H1 (cell line): Measurements from ENCODE around the gene TEX11. TPM values are rescaled to one million over a fixed set of nuclear protein-coding genes. Genes with fewer than 3 reads are reported as not detected.

ENCODE experiments used
- CTCF ChIA-PET: fragments of 300-600 bp; sonication (Branson Sonifier 250); formaldehyde crosslinking; loops from one replicate; lab custom pipeline; 2021; ENCODE audit not compliant: partially characterized antibody; lab: Charles Lee
- POLR2A ChIA-PET: fragments of 300-600 bp; sonication (Branson Sonifier 250); formaldehyde crosslinking; loops from one replicate; lab custom pipeline; 2021; ENCODE audit warnings: inconsistent platforms; ENCODE audit not compliant: partially characterized antibody; lab: Charles Lee
- DNase-seq, 2 experiments: peaks; one replicate each; pipeline versions ENCODE4 v3.0.0 to v3.0.0-alpha.2; 2010 to 2022; ENCODE audit warnings: low spot score in 2 of 2, low read depth in 1 of 2, mixed read lengths in 1 of 2
- FAIRE-seq: peaks from 2 replicates; lab custom pipeline; 2011; peaks lifted over from hg19 to GRCh38; lab: Jason Lieb, UNC
- H2AFZ ChIP-seq: 2 replicates; pipeline ENCODE4 v1.8.1; 2012; ENCODE audit warnings: low read length, inconsistent platforms
- H2AK5ac ChIP-seq: 2 replicates; pipeline ENCODE4 v1.6.1; 2013; ENCODE audit warnings: low read depth, low read length
- H2BK120ac ChIP-seq: replicated peaks from 2 replicates; pipeline ENCODE3; 2013; ENCODE audit warnings: low read depth, low read length, inconsistent platforms
- H2BK12ac ChIP-seq: 2 replicates; pipeline ENCODE4 v1.6.1; 2013; ENCODE audit warnings: low read depth, low read length
- H2BK15ac ChIP-seq: 2 replicates; pipeline ENCODE4 v1.6.1; 2013; ENCODE audit warnings: low read length
- H2BK20ac ChIP-seq: 2 replicates; pipeline ENCODE4 v1.6.1; 2013; ENCODE audit warnings: low read length
- H2BK5ac ChIP-seq: 2 replicates; pipeline ENCODE4 v1.6.1; 2013; ENCODE audit warnings: low read depth, low read length
- H3K14ac ChIP-seq: 2 replicates; pipeline ENCODE4 v1.6.1; 2013; ENCODE audit warnings: inconsistent platforms; ENCODE audit not compliant: insufficient read length
- H3K18ac ChIP-seq: 2 replicates; pipeline ENCODE4 v1.6.1; 2013; ENCODE audit warnings: low read length; ENCODE audit errors: extremely low read depth
- H3K23ac ChIP-seq: 2 replicates; pipeline ENCODE4 v1.6.1; 2013; ENCODE audit warnings: inconsistent platforms; ENCODE audit not compliant: insufficient read length
- H3K23me2 ChIP-seq: 2 replicates; pipeline ENCODE4 v1.6.1; 2013; ENCODE audit warnings: low read depth, low read length
- H3K27ac ChIP-seq: 2 replicates; pipeline ENCODE4 v1.6.1; 2011; ENCODE audit warnings: low read depth, low read length, inconsistent platforms
- H3K27me3 ChIP-seq, 4 experiments: replicated peaks in 1 of 4; 1 replicate in 1 of 4; 2 replicates in 3 of 4; pipeline versions ENCODE4 v1.6.1 to v1.8.1; 2011 to 2013; ENCODE audit warnings: low read length in 3 of 4, mild to moderate bottlenecking in 3 of 4, inconsistent platforms in 2 of 4, mixed read lengths in 2 of 4, moderate library complexity in 1 of 4; ENCODE audit not compliant: control insufficient read depth in 3 of 4, insufficient read depth in 3 of 4; ENCODE audit errors: extremely low read depth in 1 of 4
- H3K36me3 ChIP-seq, 4 experiments: 2 replicates each; pipeline versions ENCODE4 v1.6.1 to v1.8.1; 2011 to 2013; ENCODE audit warnings: mild to moderate bottlenecking in 4 of 4, low read length in 3 of 4, moderate library complexity in 2 of 4, control low read depth in 1 of 4, inconsistent platforms in 1 of 4; ENCODE audit not compliant: insufficient read depth in 4 of 4, control insufficient read depth in 2 of 4
- H3K4ac ChIP-seq: replicated peaks from 2 replicates; pipeline ENCODE3; 2013; ENCODE audit warnings: low read length, low read depth, mixed read lengths, inconsistent platforms; ENCODE audit not compliant: insufficient read length
- H3K4me1 ChIP-seq, 4 experiments: replicated peaks in 1 of 4; 1 replicate in 1 of 4; 2 replicates in 3 of 4; pipeline versions ENCODE4 v1.6.1 to v1.8.1; 2011 to 2013; ENCODE audit warnings: low read length in 3 of 4, inconsistent platforms in 2 of 4, mixed read lengths in 1 of 4; ENCODE audit not compliant: insufficient read depth in 4 of 4, control insufficient read depth in 3 of 4
- H3K4me2 ChIP-seq, 2 experiments: 2 replicates each; pipeline versions ENCODE4 v1.6.1 to v1.8.1; 2011 to 2013; ENCODE audit warnings: low read depth in 2 of 2, low read length in 2 of 2, control low read depth in 1 of 2, inconsistent platforms in 1 of 2, mild to moderate bottlenecking in 1 of 2; ENCODE audit not compliant: insufficient read depth in 1 of 2
- H3K4me3 ChIP-seq, 4 experiments: fragments of 200-600, 300-600 bp in 1 of 4; sonication (generic), shearing (Covaris generic), sonication (Bioruptor Twin) in 1 of 4; 2 replicates each; pipeline versions ENCODE4 v1.5.1 to v1.8.1; 2011 to 2016; ENCODE audit warnings: low read length in 4 of 4, low read depth in 3 of 4, control low read depth in 2 of 4, inconsistent platforms in 2 of 4, mild to moderate bottlenecking in 2 of 4, mixed read lengths in 1 of 4, moderate library complexity in 1 of 4; ENCODE audit not compliant: insufficient read depth in 2 of 4; ENCODE audit errors: extremely low read depth in 1 of 4
- H3K56ac ChIP-seq: replicated peaks from 2 replicates; pipeline ENCODE3; 2013; ENCODE audit warnings: low read depth, mild to moderate bottlenecking, mixed read lengths, low read length, inconsistent platforms; ENCODE audit not compliant: insufficient read length
- H3K79me1 ChIP-seq: 2 replicates; pipeline ENCODE4 v1.6.1; 2013; ENCODE audit warnings: low read depth, low read length, control low read depth
- H3K79me2 ChIP-seq, 2 experiments: 2 replicates each; pipeline versions ENCODE4 v1.6.1 to v1.8.1; 2012 to 2013; ENCODE audit warnings: low read length in 2 of 2, mild to moderate bottlenecking in 2 of 2, inconsistent platforms in 1 of 2; ENCODE audit not compliant: insufficient read depth in 2 of 2, control insufficient read depth in 1 of 2
- H3K9ac ChIP-seq, 4 experiments: replicated peaks in 1 of 4; 1 replicate in 1 of 4; 2 replicates in 3 of 4; pipeline versions ENCODE4 v1.6.1 to v1.8.1; 2011 to 2013; ENCODE audit warnings: low read depth in 3 of 4, low read length in 3 of 4, control low read depth in 2 of 4, mild to moderate bottlenecking in 2 of 4, moderate library complexity in 2 of 4, inconsistent platforms in 1 of 4; ENCODE audit errors: extremely low read depth in 1 of 4
- H3K9me3 ChIP-seq, 2 experiments: 2 replicates each; pipeline versions ENCODE4 v1.6.1 to v1.8.1; 2012 to 2013; ENCODE audit warnings: mild to moderate bottlenecking in 2 of 2, moderate library complexity in 2 of 2, control low read depth in 1 of 2, inconsistent platforms in 1 of 2, low read depth in 1 of 2, low read length in 1 of 2, mixed read lengths in 1 of 2; ENCODE audit not compliant: insufficient read depth in 2 of 2
- H4K20me1 ChIP-seq, 2 experiments: replicated peaks in 1 of 2; 2 replicates each; pipeline versions ENCODE3 to v1.8.1; 2011 to 2013; ENCODE audit warnings: inconsistent platforms in 2 of 2, low read length in 2 of 2, mild to moderate bottlenecking in 1 of 2; ENCODE audit not compliant: insufficient read depth in 2 of 2, control insufficient read depth in 1 of 2
- H4K5ac ChIP-seq: 2 replicates; pipeline ENCODE4 v1.6.1; 2013; ENCODE audit warnings: low read length, low read depth, mixed read lengths, inconsistent platforms; ENCODE audit not compliant: insufficient read length
- H4K8ac ChIP-seq: 2 replicates; pipeline ENCODE4 v1.8.0; 2013; ENCODE audit warnings: mild to moderate bottlenecking, moderate library complexity, low read length, inconsistent platforms; ENCODE audit not compliant: insufficient read depth; ENCODE audit errors: extremely low read depth
- H4K91ac ChIP-seq: replicated peaks from 2 replicates; pipeline ENCODE3; 2013; ENCODE audit warnings: low read length, mixed read lengths, inconsistent platforms; ENCODE audit not compliant: insufficient read length
- CBX5 ChIP-seq: fragments of 300-800, 300-1000 bp; sonication (generic); IDR thresholded peaks from 2 replicates; pipeline ENCODE4 v1.7.1; 2016; ENCODE audit warnings: antibody characterized with exemption, low read length, low read depth
- CHD2 ChIP-seq: IDR thresholded peaks from 2 replicates; pipeline ENCODE4 v1.6.1; 2012; ENCODE audit warnings: low read length, improper control_type of control experiment
- CTBP2 ChIP-seq: IDR thresholded peaks from 2 replicates; pipeline ENCODE4 v1.7.0; 2011; ENCODE audit warnings: borderline replicate concordance, mild to moderate bottlenecking, moderate library complexity, mixed read lengths, low read length; ENCODE audit not compliant: insufficient read depth, insufficient read length
- EP300 ChIP-seq, 2 experiments: IDR thresholded peaks; 1 replicate in 1 of 2; 2 replicates in 1 of 2; pipeline ENCODE4 v1.6.1; 2011 to 2012; ENCODE audit warnings: low read depth in 2 of 2, low read length in 2 of 2, mild to moderate bottlenecking in 2 of 2, borderline replicate concordance in 1 of 2, inconsistent platforms in 1 of 2, moderate library complexity in 1 of 2
- KDM4A ChIP-seq: IDR thresholded peaks from one replicate; pipeline ENCODE4 v1.7.1; 2012; ENCODE audit warnings: low read depth, mild to moderate bottlenecking, moderate library complexity, low read length, inconsistent platforms; ENCODE audit not compliant: severe bottlenecking
- POU5F1 ChIP-seq: IDR thresholded peaks from 2 replicates; pipeline ENCODE4 v1.6.1; 2011; ENCODE audit warnings: low read depth, mild to moderate bottlenecking, low read length, moderate library complexity
- SIRT6 ChIP-seq: IDR thresholded peaks from one replicate; pipeline ENCODE4 v1.7.1; 2012; ENCODE audit warnings: low read length, inconsistent platforms
- SUZ12 ChIP-seq: fragments of 200-600 bp; sonication (generic); IDR thresholded peaks from 2 replicates; pipeline ENCODE4 v1.6.1; 2012; ENCODE audit warnings: mild to moderate bottlenecking, inconsistent platforms, low read length, moderate library complexity, mixed read lengths
- YY1 ChIP-seq: IDR thresholded peaks from 2 replicates; pipeline ENCODE4 v1.6.1; 2011; ENCODE audit warnings: low read depth, mild to moderate bottlenecking, low read length
- WGBS, 2 experiments: shearing (Covaris generic) in 1 of 2; methylation state at CpG; one replicate each; pipeline versions ENCODE4 v1.1.6 to v1.1.7; 2013 to 2015; ENCODE audit warnings: low lambda C conversion rate in 2 of 2, mixed read lengths in 2 of 2, inconsistent platforms in 1 of 2, low coverage in 1 of 2, missing lambda C conversion rate in 1 of 2; ENCODE audit not compliant: insufficient replicate concordance in 2 of 2, insufficient coverage in 1 of 2, insufficient read length in 1 of 2; ENCODE audit errors: extremely low coverage in 1 of 2, missing lambda C conversion rate in 1 of 2; 5-methylcytosine and 5-hydroxymethylcytosine counted together
- polyA plus RNA-seq, 7 experiments: library from polyadenylated mRNA; depleted of rRNA in 3 of 7; stranded (reverse) in 5 of 7; unstranded in 2 of 7; fragments of >200 nt in 5 of 7; fragments of 200-250 nt in 2 of 7; gene quantifications; 1 replicate in 5 of 7; 2 replicates in 1 of 7; 4 replicates in 1 of 7; pipeline versions ENCODE4 v1.2.1 to v1.2.3, GENCODE V29; 2011 to 2013; ENCODE audit warnings: missing spikeins in 2 of 7, mixed read lengths in 2 of 7
- total RNA-seq: library from RNA; stranded (reverse); fragmentation: NEBNext Ultra II Directional; extraction: Animal tissue kit (Norgen Biotek cat#: 25700); gene quantifications from 2 replicates; pipeline ENCODE4 v1.2.1, GENCODE V29; 2021
- TF ChIP-seq, protein P1 (sequence below), 3 experiments: IDR thresholded peaks; 1 replicate in 2 of 3; 2 replicates in 1 of 3; pipeline versions ENCODE4 v1.5.1 to v1.6.1; 2011; ENCODE audit warnings: low read length in 3 of 3, mild to moderate bottlenecking in 3 of 3, inconsistent platforms in 2 of 3, low read depth in 1 of 3, moderate library complexity in 1 of 3; ENCODE audit not compliant: insufficient read depth in 1 of 3; ENCODE audit errors: control extremely low read depth in 1 of 3

TEX11 gene
- total and polyA plus RNA-seq, 2 of the 8 experiments (the other 6 are each of a cell fraction or from before 2014, with no cell fraction given): 0.11 to 0.74 TPM

DNA sequence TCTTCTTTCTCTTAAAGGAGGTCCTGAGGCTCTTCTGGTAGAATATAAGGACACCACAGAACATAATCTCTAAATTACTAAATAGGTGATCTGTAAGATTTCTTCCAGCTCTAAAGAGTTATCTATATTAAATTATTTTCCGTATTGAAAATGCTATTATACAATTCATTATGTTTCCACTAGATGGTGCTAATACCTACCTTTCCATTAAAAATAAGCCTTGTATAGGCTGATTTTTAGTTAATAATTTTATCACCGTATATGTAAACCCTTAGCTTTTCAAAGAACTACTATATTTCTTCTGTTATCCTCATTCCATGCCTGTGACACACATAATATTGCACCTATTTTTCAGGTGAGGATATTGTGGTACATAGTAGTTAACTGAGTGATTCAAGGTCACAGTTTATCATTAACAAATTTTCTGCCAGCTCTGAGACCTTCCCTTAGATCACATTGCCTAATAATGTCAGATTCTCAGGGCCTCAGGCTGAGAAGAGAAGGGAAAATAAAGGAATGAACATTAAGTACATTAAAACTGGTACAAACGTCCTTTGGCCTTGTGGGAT, 138.8 kb downstream of the TEX11 start:
- Histone ChIP-seq H2AK5ac (no peak overlapping the region), H3K79me2 (no peaks in the 10 kb centered on the region), H4K5ac (no peak overlapping the region), H3K23ac (no peak overlapping the region), H3K23me2 (no peaks in the 10 kb centered on the region), H3K27me3 (no peaks in the 10 kb centered on the region), H3K4me3 (no peak overlapping the region), H3K9ac (no peak overlapping the region), H4K20me1 (no peaks in the 10 kb centered on the region), H3K4me1 (no peaks in the 10 kb centered on the region), H3K4ac (no peak overlapping the region), H3K36me3 (no peaks in the 10 kb centered on the region), H2BK12ac (no peak overlapping the region), H3K56ac (no peak overlapping the region), H2BK5ac (no peak overlapping the region), H4K91ac (no peak overlapping the region), H3K27ac (no peak overlapping the region), H3K14ac (no peak overlapping the region), H4K8ac (no peak overlapping the region), H3K4me2 (no peak overlapping the region), H3K79me1 (no peaks in the 10 kb centered on the region), H2BK20ac (no peak overlapping the region), H2AFZ (no peak overlapping the region), H2BK15ac (no peak overlapping the region), H3K18ac (no peak overlapping the region), H2BK120ac (no peak overlapping the region), H3K9me3 (no peaks in the 10 kb centered on the region)
- ChIA-PET CTCF (interaction anchor here (0.6 to 1.8 kb wide), 7 partner anchors 11 to 210 kb away, joined by 3 to 8 read pairs (median 4); partner anchors contain the start of gene SLC7A3), POLR2A (interaction anchor here (0.9 to 1.2 kb wide), 3 partner anchors 160 to 201 kb away, joined by 3 read pairs; no protein-coding TSS in a partner anchor)
- FAIRE-seq: no peak
- WGBS, 2 experiments: 50% methylated on average over 3 of the region's 3 CpGs; no CpG with 5 or more reads in 1 of the 2 experiments
- no peak for DNase-seq
- TF ChIP-seq CBX5: no peak
- no peak for TF ChIP-seq KDM4A
- no peak for TF ChIP-seq SUZ12
- TF ChIP-seq POU5F1: no peak
- no peak for TF ChIP-seq CHD2
- TF ChIP-seq EP300 (IDR thresholded peaks at IDR 0.05; ENCODE audit: borderline replicate concordance in 1 of 2, low read depth in 2 of 2, low read length in 2 of 2): no peak
- no peak for TF ChIP-seq SIRT6
- TF ChIP-seq CTBP2: no peak
- TF ChIP-seq YY1: no peak
- TF ChIP-seq, protein P1, sequence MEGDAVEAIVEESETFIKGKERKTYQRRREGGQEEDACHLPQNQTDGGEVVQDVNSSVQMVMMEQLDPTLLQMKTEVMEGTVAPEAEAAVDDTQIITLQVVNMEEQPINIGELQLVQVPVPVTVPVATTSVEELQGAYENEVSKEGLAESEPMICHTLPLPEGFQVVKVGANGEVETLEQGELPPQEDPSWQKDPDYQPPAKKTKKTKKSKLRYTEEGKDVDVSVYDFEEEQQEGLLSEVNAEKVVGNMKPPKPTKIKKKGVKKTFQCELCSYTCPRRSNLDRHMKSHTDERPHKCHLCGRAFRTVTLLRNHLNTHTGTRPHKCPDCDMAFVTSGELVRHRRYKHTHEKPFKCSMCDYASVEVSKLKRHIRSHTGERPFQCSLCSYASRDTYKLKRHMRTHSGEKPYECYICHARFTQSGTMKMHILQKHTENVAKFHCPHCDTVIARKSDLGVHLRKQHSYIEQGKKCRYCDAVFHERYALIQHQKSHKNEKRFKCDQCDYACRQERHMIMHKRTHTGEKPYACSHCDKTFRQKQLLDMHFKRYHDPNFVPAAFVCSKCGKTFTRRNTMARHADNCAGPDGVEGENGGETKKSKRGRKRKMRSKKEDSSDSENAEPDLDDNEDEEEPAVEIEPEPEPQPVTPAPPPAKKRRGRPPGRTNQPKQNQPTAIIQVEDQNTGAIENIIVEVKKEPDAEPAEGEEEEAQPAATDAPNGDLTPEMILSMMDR (IDR thresholded peaks at IDR 0.05; ENCODE audit: control extremely low read depth in 1 of 3, insufficient read depth in 1 of 3, low read depth in 1 of 3, low read length in 3 of 3): peak in 1 of 3 experiments; percentile 14; a peak in 1 of 4 replicates
